ENCODE results near the gene LAMA5.

DNA sequence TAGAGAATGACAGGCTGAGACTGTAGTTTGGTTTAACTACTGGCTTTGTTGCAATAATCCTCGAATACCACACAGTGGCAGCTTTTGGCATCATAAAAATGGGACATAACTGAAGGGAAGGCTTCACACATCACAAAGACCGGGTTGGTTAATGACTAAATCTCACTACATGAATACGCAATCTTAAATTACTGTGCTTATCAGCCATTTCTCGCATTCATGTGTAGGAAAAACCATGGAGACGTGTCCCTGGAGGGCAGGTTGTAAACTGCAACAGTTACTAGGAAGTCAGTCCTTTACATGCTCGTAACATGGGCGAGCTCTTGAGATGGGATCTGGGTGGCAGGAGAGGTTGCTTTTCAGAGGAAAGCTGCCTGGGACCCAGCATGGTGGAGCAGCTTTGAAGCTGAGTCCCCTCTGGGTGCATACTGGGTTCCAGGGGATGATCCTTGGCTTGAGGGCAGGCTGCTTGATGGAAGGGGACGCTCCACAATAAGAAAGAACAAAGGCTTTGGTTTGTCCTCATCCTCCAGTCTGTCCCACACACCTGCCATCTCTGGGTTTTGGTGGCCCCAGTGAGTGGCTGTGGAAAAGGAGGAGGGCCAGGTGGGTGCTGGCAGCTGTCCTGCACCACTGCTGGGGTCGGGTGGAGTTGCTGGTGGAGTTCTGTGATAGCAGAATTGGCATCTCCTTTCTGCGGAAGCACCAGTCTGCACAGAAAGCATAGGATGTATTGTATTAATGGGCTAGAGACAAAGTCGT, 21.9 kb upstream of the LAMA5 start:
- TF ChIP-seq, protein P1, sequence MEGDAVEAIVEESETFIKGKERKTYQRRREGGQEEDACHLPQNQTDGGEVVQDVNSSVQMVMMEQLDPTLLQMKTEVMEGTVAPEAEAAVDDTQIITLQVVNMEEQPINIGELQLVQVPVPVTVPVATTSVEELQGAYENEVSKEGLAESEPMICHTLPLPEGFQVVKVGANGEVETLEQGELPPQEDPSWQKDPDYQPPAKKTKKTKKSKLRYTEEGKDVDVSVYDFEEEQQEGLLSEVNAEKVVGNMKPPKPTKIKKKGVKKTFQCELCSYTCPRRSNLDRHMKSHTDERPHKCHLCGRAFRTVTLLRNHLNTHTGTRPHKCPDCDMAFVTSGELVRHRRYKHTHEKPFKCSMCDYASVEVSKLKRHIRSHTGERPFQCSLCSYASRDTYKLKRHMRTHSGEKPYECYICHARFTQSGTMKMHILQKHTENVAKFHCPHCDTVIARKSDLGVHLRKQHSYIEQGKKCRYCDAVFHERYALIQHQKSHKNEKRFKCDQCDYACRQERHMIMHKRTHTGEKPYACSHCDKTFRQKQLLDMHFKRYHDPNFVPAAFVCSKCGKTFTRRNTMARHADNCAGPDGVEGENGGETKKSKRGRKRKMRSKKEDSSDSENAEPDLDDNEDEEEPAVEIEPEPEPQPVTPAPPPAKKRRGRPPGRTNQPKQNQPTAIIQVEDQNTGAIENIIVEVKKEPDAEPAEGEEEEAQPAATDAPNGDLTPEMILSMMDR (IDR thresholded peaks at IDR 0.05; ENCODE audit: low read depth, low read length), result no peak
- no peak for TF ChIP-seq EZH2phosphoT487 (IDR thresholded peaks at IDR 0.05; ENCODE audit: low read depth)

All from OCI-LY3 (cell line).